Stimulated activated CD8-positive, alpha-beta memory T cell treated with anti-CD3 and anti-CD28 coated beads, Interleukin-2, amount 100 ng/mL, for 1 hour (primary cell): ENCODE measurements around the gene CBX3.
"Not testable (repeated sequence)": the region's sequence is repeated elsewhere in the genome, so short reads cannot be mapped to it uniquely, and the experiment has no call there.

Source experiments
- DNase-seq, 2 donors: peaks; one replicate each; pipeline ENCODE4 v3.0.0-alpha.2; 2020; ENCODE audit warnings: low read depth in 2 of 2

Gene CBX3

GRCh38 chr7:26170663-26171062 is 30.9 kb upstream of the CBX3 start:
- no peak for DNase-seq

GRCh38 chr7:26171601-26172000 is 29.9 kb upstream of the CBX3 start:
- DNase-seq: no peak

- no peak for DNase-seq
These were observed 29.5 kb upstream of the CBX3 start for GRCh38 chr7:26172048-26172447.

GRCh38 chr7:26175903-26176302 is 25.6 kb upstream of the CBX3 start:
- DNase-seq: not testable (repeated sequence)

GRCh38 chr7:26176696-26177095 is 24.8 kb upstream of the CBX3 start:
- DNase-seq: not testable (repeated sequence)

- not testable (repeated sequence) for DNase-seq
These were observed 24.3 kb upstream of the CBX3 start for GRCh38 chr7:26177269-26177668.

GRCh38 chr7:26178272-26178960 is 23.1 kb upstream of the CBX3 start:
- no peak for DNase-seq

GRCh38 chr7:26179422-26179821 is 22.1 kb upstream of the CBX3 start:
- no peak for DNase-seq

- no peak for DNase-seq
These were observed 21.6 kb upstream of the CBX3 start for GRCh38 chr7:26179826-26180497.

- no peak for DNase-seq
These were observed 20.8 kb upstream of the CBX3 start for GRCh38 chr7:26180792-26181198.

- DNase-seq: no peak
These were observed 19.9 kb upstream of the CBX3 start for GRCh38 chr7:26181474-26182227.

- DNase-seq: no peak
These were observed 19.3 kb upstream of the CBX3 start for GRCh38 chr7:26182283-26182682.

GRCh38 chr7:26182706-26183105 is 18.8 kb upstream of the CBX3 start:
- DNase-seq: no peak

GRCh38 chr7:26183545-26184280 is 17.8 kb upstream of the CBX3 start:
- DNase-seq: no peak

- DNase-seq: not testable (repeated sequence)
These were observed 17.1 kb upstream of the CBX3 start for GRCh38 chr7:26184281-26185101.

- DNase-seq: no peak
These were observed 16.3 kb upstream of the CBX3 start for GRCh38 chr7:26185131-26185843.

- DNase-seq: no peak
These were observed 15.7 kb upstream of the CBX3 start for GRCh38 chr7:26185844-26186180.

GRCh38 chr7:26186364-26187311 is 14.9 kb upstream of the CBX3 start:
- DNase-seq: no peak

- no peak for DNase-seq
These were observed 14.0 kb upstream of the CBX3 start for GRCh38 chr7:26187380-26188205.
